DMS53 treated with DMSO at 0.1 percent for 48 hours (cell line): ENCODE results near the gene OR3A2.
"Not testable (repeated sequence)": the region's sequence is repeated elsewhere in the genome, so short reads cannot be mapped to it uniquely, and the experiment has no call there.

Experiments
- DNase-seq: peaks from one replicate; lab custom pipeline; 2025; ENCODE audit not compliant: unreplicated experiment; lab: John Stamatoyannopoulos, UW

OR3A2 gene

DNA sequence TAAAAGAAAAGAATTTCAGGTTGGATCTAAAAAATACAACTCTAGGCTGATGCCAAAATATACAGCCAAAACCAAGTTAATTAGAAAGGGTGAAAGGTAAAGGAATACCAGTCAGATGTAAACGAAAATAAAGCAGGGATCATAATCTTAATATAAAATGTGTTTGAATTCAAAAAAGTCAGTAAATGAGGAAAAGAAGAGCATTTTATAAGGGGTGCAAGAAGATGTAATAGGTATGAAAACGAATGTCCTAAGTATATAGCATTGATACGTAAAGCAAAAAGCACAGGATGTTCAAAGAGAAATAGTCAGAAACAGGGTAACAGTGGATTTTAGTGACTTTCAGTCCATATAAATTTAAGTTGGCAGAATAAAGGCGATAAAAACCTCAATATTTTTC is 90.5 kb downstream of the OR3A2 start:
- no peak for DNase-seq

DNA sequence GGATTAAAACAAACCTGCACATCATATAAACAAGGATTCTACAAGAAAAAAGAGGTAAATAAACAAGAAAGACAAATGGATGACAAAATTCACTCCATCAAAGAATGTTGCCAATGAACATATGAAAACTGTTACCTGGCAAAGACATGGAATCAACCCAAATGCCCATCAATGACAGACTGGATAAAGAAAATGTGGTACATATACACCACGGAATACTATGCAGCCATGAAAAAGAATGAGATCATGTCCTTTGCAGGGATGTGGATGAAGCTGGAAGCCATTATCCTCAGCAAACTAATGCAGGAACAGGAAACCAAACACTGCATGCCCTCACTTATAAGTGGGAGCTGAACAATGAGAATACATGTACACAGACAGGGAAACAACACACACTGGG is 92.6 kb downstream of the OR3A2 start:
- not testable (repeated sequence) for DNase-seq

DNA sequence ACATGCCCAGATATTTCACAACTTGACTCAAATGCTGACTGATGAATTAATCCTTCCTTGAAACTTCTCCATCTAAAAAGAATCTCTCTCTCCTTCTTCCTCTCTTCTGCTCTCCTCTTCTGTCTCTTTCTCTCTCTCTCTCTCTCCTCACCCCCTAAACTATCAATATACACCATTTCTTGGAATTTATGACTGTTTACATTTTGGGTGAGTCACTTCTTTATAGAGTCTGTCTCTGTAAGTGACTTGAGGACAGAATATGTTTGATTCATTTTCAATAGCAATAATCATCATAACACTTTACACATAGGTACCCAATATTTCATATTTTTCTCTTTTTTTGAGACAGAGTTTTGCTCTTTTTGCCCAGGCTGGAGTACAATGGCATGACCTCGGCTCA is 103.2 kb downstream of the OR3A2 start:
- DNase-seq: no peak

GRCh38 chr17:3276126-3276525 is 110.0 kb downstream of the OR3A2 start:
- DNase-seq: no peak

DNA sequence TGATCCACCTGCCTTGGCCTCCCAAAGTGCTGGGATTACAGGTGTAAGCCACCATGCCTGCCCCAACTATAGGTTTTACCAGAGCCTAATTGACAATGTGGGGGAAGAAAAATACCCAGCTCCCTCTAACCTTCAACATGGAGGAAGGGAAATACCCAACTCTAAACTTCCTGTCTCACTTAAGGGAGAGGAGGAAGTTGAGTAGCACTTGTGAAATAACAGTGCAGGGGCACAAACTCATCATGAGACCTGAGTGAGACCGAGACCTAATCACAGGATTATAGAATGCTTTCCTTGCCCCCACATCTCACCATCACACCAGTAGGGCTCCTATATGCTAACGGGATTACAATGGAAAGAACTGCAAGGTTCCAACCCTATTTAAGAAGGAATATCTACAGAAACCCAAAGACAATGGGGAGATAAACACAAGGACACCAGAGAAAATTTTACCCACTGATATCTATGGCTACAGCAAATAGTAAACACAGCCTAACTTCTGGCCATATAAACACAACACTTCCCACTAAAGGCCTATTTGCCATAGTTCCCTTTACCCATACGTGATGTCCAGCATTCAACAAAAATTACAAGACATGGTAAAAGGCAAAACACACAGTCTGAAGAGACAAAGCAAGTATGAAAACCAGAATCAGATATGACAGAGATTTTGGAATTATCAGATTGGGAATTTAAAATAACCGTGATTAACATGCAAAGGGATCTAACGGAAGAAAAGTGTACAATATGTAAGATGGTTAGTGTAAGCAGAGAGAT is 114.8 kb downstream of the OR3A2 start:
- DNase-seq: no peak

- DNase-seq: no peak
Measured at GRCh38 chr17:3260600-3260999, 125.5 kb downstream of the OR3A2 start.

- DNase-seq: no peak
Measured at GRCh38 chr17:3260163-3260562, 125.9 kb downstream of the OR3A2 start.

DNA sequence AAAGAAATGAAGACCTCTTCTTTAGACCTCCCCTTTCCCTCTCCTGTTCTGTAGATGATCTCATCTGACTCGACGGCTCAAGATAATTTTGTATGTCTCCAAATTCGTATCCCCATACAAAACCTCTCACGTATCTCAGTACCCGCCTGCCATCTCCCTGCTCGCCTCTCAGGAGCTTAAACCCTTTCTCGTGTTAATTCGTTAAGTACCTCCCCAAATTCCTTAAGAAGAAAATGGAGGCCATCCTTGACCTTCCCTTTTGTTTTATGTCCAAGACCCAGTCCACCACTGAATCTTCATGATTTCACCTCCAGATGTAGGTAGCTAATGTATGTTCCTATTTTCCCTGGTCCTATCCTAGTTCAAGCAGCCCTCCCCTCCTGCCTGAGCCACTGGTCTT is 129.5 kb downstream of the OR3A2 start:
- no peak for DNase-seq

DNA sequence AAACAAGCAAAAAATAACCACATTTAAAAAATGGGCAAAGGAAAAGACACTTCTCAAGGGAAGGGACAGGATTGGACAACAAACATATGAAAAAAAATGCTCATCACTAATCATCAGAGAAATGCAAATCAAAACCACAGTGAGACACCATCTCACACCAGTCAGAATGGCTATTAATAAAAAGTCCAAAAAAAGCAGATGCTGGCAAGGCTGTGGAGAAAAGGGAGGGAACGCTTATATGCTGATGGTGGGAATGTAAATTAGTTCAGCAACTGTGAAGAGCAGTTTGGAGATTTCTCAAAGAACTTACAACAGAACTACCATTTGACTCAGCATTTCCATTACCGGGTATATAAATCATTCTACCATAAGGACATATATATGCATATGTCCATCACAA is 137.1 kb downstream of the OR3A2 start:
- not testable (repeated sequence) for DNase-seq

DNA sequence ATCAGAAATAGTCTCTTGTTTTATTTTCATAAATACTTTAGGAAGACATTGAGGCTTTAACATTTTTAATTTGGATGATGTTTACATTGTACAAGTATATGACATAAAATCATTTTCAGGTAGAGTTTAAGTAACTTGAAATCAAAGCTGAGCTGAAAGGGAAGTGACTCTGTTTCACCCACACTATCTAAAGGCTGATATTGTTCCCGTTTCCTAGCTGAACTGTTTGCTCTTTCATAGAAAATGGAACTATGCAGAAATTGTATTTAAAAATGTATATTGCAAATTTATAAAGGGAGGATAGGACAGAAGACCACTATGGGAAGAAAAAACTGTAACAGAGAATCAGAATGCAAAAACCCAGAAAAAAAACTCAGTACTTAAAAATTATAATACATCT is 141.3 kb downstream of the OR3A2 start:
- not testable (repeated sequence) for DNase-seq

DNA sequence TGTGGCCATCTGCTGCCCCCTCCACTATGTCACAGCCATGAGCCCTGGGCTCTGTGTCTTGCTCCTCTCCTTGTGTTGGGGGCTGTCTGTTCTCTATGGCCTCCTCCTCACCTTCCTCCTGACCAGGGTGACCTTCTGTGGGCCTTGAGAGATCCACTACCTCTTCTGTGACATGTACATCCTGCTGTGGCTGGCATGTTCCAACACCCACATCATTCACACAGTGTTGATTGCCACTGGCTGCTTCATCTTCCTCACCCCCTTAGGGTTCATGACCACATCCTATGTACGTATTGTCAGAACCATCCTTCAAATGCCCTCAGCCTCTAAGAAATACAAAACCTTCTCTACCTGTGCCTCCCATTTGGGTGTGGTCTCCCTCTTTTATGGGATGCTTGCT is 145.1 kb downstream of the OR3A2 start:
- DNase-seq: not testable (repeated sequence)

DNA sequence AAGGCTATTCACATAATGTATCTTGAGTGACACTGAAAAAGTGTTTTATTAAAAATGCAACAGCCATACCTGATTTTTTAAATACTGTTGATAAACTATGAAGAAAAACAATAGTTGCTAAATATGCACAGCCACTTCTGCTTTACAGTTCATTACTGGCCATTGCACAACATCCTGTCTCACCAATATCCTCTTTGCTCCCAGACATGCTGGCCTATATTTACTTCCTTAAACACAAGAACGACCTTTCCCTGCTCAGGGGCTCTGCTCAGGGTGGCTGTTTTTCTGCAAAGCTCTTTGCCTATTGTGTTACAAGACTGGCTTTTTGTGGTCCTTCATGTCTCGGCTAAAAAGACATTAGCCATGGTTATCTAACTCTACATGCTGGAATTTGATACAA is 147.4 kb downstream of the OR3A2 start:
- DNase-seq: not testable (repeated sequence)

DNA sequence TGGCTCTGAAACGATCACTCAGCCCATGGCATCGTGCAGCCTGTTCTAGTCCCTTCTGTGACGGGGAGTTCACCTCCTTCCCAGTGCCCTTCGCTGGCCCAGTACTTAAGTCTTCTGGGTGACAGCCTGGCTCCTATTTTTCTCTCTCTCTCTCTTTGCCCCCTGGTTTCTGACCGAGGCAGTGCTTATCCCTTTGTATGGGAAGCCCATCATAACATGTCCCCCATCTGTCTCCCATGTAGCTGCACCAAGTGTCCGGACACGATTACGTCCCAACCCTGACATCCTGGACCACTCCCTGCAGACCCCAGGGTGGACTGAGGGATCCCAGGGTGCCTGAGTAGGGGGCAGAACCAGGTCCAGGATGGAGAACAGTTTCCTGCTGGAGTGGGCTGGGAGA is 153.8 kb downstream of the OR3A2 start:
- DNase-seq: not testable (repeated sequence)
